ENCODE measurements around the gene SLC25A26.
"Not testable (repeated sequence)": the region's sequence is repeated elsewhere in the genome, so short reads cannot be mapped to it uniquely, and the experiment has no call there.

The SLC25A26 gene

DNA sequence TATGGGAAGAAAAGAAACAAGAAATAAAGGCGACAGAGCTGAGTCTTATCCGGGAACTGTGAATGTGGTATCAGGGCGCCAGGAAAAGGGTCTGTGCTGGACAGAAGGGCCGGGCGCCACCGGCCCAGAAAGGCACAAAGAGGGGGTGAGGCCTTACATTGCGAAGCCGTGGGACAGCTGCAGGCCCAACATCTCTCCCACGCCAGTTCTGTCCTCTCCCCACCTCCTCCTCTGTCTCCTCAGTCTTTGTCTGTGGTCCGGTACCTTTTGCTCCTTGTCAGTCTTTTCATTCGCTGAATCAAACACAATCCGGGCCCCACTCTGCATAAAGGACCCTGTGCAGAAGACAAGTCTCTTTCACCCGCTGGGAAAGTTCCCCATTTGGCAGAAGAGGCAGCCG lies 198.2 kb downstream of the SLC25A26 start:
- no peak overlapping the region for H3K4me3 ChIP-seq (ENCODE audit: low read length)
- no peak for DNase-seq (ENCODE audit: low read depth)
- TF ChIP-seq, protein P1, sequence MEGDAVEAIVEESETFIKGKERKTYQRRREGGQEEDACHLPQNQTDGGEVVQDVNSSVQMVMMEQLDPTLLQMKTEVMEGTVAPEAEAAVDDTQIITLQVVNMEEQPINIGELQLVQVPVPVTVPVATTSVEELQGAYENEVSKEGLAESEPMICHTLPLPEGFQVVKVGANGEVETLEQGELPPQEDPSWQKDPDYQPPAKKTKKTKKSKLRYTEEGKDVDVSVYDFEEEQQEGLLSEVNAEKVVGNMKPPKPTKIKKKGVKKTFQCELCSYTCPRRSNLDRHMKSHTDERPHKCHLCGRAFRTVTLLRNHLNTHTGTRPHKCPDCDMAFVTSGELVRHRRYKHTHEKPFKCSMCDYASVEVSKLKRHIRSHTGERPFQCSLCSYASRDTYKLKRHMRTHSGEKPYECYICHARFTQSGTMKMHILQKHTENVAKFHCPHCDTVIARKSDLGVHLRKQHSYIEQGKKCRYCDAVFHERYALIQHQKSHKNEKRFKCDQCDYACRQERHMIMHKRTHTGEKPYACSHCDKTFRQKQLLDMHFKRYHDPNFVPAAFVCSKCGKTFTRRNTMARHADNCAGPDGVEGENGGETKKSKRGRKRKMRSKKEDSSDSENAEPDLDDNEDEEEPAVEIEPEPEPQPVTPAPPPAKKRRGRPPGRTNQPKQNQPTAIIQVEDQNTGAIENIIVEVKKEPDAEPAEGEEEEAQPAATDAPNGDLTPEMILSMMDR (conservative IDR thresholded peaks at IDR 0.05; ENCODE audit: low read depth, low read length), result no peak

DNA sequence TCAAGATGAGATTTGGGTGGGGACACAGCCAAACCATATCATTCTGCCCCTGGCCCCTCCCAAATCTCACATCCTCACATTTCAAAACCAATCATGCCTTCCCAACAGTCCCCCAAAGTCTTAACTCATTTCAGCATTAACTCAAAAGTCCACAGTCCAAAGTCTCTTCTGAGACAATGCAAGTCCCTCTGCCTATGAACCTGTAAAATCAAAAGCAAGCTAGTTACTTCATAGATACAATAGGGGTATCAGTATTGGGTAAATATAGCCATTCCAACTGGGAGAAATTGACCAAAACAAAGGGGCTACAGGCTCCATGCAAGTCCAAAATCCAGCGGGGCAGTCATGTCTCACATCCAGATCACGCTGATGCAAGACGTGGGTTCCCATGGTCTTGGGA lies 200.3 kb downstream of the SLC25A26 start:
- not testable (repeated sequence) for H3K4me3 ChIP-seq (ENCODE audit: low read length); DNase-seq (ENCODE audit: low read depth)

DNA sequence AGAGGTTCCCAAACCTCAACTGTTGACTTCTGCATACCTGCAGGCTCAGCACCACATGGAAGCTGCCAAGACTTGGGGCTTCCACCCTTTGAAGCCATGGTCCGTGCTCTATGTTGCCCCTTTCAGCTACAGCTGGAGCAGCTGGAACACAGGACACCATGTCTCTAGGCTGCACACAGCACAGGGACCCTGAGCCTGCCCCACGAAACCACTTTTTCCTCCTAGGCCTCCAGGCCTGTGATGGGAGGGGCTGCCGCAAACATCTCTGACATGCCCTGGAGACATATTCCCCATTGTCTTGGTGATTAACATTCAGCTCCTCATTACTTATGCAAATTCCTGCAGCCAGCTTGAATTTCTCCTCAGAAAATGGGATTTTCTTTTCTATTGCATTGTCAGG lies 201.1 kb downstream of the SLC25A26 start:
- H3K4me3 ChIP-seq (ENCODE audit: low read length); DNase-seq (ENCODE audit: low read depth): not testable (repeated sequence)

DNA sequence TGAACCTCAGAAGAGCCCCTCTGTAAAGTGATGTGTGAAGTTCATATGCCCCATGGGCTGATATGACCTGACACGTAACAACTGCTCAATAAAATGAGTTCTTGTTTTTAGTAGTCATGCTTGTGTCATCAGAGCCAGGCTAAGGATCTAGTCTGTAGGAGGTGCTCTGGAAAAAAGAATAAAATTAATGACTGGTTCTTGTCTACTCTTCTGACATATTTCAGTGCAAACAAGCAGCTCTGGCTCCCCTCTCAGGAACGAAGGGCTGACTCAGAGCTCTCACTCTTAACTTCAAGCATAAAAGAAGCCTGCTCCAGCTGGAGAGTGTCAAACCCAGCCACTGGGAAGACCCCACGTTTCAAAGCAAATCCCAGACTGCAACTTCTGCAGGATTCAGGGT lies 203.0 kb downstream of the SLC25A26 start:
- H3K4me3 ChIP-seq (ENCODE audit: low read length), result no peak overlapping the region
- TF ChIP-seq, protein P1 (conservative IDR thresholded peaks at IDR 0.05; ENCODE audit: low read depth, low read length), result no peak
- DNase-seq (ENCODE audit: low read depth), result no peak

DNA sequence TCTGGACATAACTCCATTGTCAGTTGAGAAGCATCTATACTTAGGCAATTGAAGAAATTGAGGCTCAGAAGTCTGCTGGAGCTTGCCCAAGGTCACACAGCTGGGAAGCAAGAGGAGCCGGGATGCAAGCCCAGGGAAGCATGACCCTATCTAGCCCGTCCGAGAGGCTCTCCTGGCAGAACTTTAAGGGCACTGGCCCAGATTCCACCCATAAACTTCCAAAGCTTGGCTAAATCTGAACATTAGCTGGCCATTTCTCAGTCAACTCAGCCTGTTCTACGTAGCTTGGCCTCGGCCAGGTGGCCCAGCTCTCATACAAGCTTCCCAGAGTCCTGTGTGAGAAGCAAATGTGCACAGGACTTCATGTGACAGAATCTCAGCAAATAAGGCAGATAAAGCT lies 204.2 kb downstream of the SLC25A26 start:
- H3K4me3 ChIP-seq (ENCODE audit: low read length), result no peak overlapping the region
- TF ChIP-seq, protein P1 (conservative IDR thresholded peaks at IDR 0.05; ENCODE audit: low read depth, low read length), result no peak
- no peak for DNase-seq (ENCODE audit: low read depth)

DNA sequence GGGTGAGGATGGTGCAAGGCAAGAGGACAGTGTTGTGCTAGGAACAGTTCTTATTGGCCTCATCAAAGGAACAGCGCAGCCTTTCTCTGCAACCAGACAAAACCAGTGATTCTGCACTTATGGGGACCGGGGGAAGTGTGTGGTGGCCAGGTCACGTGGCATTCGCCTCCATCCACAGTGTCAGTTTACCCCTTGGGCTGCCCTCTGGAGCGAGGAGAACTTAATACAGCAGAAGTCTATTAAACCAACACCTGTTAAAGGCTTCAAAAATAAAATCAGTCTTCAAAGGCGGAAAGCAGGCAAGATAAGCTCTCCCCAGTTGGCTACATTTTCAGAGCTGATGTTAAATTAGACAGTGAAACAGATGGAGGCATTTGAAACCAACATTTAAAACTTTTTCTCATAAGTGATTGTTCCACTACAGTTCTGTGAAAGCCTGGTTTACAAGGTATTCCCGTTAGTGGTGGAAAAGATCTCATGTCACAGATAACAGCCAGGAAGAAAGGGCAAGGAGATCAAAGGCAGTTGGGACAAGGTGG lies 204.8 kb downstream of the SLC25A26 start:
- no peak for DNase-seq (ENCODE audit: low read depth)
- H3K4me3 ChIP-seq (ENCODE audit: low read length), result no peak overlapping the region
- TF ChIP-seq, protein P1 (conservative IDR thresholded peaks at IDR 0.05; ENCODE audit: low read depth, low read length), result no peak

DNA sequence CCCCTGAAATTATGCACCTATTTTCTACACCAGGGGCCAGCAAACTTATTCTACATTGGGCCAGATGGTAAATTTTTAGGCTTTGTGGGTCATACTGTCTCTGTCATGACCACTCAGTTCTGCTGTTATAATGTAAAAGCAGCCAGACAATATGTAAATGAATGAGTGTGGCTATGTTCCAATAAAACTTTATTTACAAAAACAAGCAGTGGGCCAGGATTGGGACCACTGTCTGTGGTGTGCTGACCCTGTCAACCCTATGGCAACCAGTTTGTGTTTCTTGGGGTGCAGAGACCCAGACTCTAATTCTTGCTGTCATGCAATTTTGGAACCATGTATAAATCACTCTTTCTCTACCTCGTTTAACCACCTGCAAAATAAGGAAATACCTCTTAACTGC lies 205.3 kb downstream of the SLC25A26 start:
- H3K4me3 ChIP-seq (ENCODE audit: low read length), result no peak overlapping the region
- DNase-seq (ENCODE audit: low read depth), result no peak
- TF ChIP-seq, protein P1 (conservative IDR thresholded peaks at IDR 0.05; ENCODE audit: low read depth, low read length), result no peak

DNA sequence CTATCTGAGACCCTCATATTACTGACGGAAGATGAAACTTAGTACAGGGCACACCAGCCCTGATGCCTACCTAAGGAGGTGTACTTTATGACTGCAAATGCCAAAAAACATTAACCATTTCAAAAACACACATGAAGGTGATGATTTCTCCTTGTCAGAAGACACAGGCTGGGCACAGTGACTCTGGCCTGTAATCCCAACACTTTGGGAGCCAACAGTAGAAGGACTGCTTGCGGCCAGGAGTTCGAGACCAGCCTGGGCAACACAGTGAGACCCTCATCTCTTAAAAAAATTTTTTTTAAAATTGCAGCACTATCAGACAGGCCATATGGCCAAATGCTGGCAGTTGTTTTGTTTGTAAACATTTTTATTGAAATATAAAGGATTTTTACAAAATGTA lies 206.6 kb downstream of the SLC25A26 start:
- H3K4me3 ChIP-seq (ENCODE audit: low read length), result no peak overlapping the region
- TF ChIP-seq, protein P1 (conservative IDR thresholded peaks at IDR 0.05; ENCODE audit: low read depth, low read length), result no peak
- no peak for DNase-seq (ENCODE audit: low read depth)

All from retinal pigment epithelial cell (primary cell).